H1 (cell line): ENCODE data around the gene TSPAN9. TPM values are rescaled to one million over a fixed set of nuclear protein-coding genes. Genes with fewer than 3 reads are reported as not detected.

ENCODE experiments used
- ATF2 ChIP-seq: IDR thresholded peaks from 2 replicates; pipeline ENCODE4 v1.6.1; 2012; ENCODE audit warnings: low read length, inconsistent platforms
- CTCF ChIP-seq, 3 experiments: IDR thresholded peaks; 1 replicate in 2 of 3; 2 replicates in 1 of 3; pipeline versions ENCODE4 v1.5.1 to v1.6.1; 2011; ENCODE audit warnings: low read length in 3 of 3, mild to moderate bottlenecking in 3 of 3, inconsistent platforms in 2 of 3, low read depth in 1 of 3, moderate library complexity in 1 of 3; ENCODE audit not compliant: insufficient read depth in 1 of 3; ENCODE audit errors: control extremely low read depth in 1 of 3
- JUND ChIP-seq: IDR thresholded peaks from 2 replicates; pipeline ENCODE4 v1.6.1; 2011; ENCODE audit warnings: mild to moderate bottlenecking, improper control_type of control experiment, low read length
- KDM5A ChIP-seq: fragments of 200-600 bp; IDR thresholded peaks from 2 replicates; pipeline ENCODE4 v1.7.1; 2012; ENCODE audit warnings: mild to moderate bottlenecking, low read length, inconsistent platforms, mixed read lengths
- NRF1 ChIP-seq: IDR thresholded peaks from 2 replicates; pipeline ENCODE4 v1.6.1; 2011; ENCODE audit warnings: mild to moderate bottlenecking, low read depth, low read length, improper control_type of control experiment
- PHF8 ChIP-seq: fragments of 200-600 bp; sonication (generic); conservative IDR thresholded peaks from 2 replicates; pipeline ENCODE4 v1.7.1; 2012; ENCODE audit warnings: low read depth, mild to moderate bottlenecking, inconsistent platforms, low read length, moderate library complexity
- RFX5 ChIP-seq: IDR thresholded peaks from 2 replicates; pipeline ENCODE4 v1.6.1; 2011; ENCODE audit warnings: low read depth, low read length, improper control_type of control experiment, borderline replicate concordance
- polyA plus RNA-seq, 7 experiments: library from polyadenylated mRNA; depleted of rRNA in 3 of 7; stranded (reverse) in 5 of 7; unstranded in 2 of 7; fragments of >200 nt in 5 of 7; fragments of 200-250 nt in 2 of 7; gene quantifications; 1 replicate in 5 of 7; 2 replicates in 1 of 7; 4 replicates in 1 of 7; pipeline versions ENCODE4 v1.2.1 to v1.2.3, GENCODE V29; 2011 to 2013; ENCODE audit warnings: missing spikeins in 2 of 7, mixed read lengths in 2 of 7
- total RNA-seq: library from RNA; stranded (reverse); fragmentation: NEBNext Ultra II Directional; extraction: Animal tissue kit (Norgen Biotek cat#: 25700); gene quantifications from 2 replicates; pipeline ENCODE4 v1.2.1, GENCODE V29; 2021

Gene TSPAN9
- total and polyA plus RNA-seq, 2 of the 8 experiments (the other 6 are each of a cell fraction or from before 2014, with no cell fraction given): 11.5 to 29.1 TPM

GRCh38 chr12:3091382-3092241 lies 14.4 kb downstream of the TSPAN9 start (continued):
- TF ChIP-seq RFX5 (no peak), ATF2 (no peak), CTCF (IDR thresholded peaks at IDR 0.05; ENCODE audit: control extremely low read depth in 1 of 3, insufficient read depth in 1 of 3, low read depth in 1 of 3, low read length in 3 of 3) (no peak), PHF8 (no peak), NRF1 (no peak), JUND (no peak), KDM5A (no peak)
